ENCODE data around the gene RAB40A.

RAB40A gene

GRCh38 chrX:103538728-103539127 is 19.4 kb upstream of the RAB40A start:
- H3K23ac ChIP-seq (ENCODE audit: low read depth, low read length, poor library complexity), result no peak overlapping the region
- H3K4me2 ChIP-seq (ENCODE audit: insufficient read depth, low read length, poor library complexity, severe bottlenecking), result no peak overlapping the region
- H2BK5ac ChIP-seq (ENCODE audit: low read length), result no peak overlapping the region
- H3K14ac ChIP-seq (ENCODE audit: low read length), result no peak overlapping the region
- H3K4me1 ChIP-seq (ENCODE audit: control insufficient read depth in 2 of 2, insufficient read depth in 1 of 2, low read depth in 1 of 2, low read length in 2 of 2), result no peaks in the 10 kb centered on the region
- H3K18ac ChIP-seq (ENCODE audit: low read length), result no peak overlapping the region
- H3K9me3 ChIP-seq (replicated peaks in 1 of 2; ENCODE audit: control insufficient read depth in 2 of 2, insufficient read depth in 1 of 2, low read depth in 1 of 2, low read length in 2 of 2), result no peaks in the 10 kb centered on the region
- no peak overlapping the region for H2BK120ac ChIP-seq (ENCODE audit: low read depth, low read length)
- no peak overlapping the region for H3K9ac ChIP-seq (ENCODE audit: low read depth, low read length, poor library complexity)
- H3K79me1 ChIP-seq (ENCODE audit: low read depth, low read length), result no peaks in the 10 kb centered on the region
- no peaks in the 10 kb centered on the region for H3K27me3 ChIP-seq (ENCODE audit: control insufficient read depth in 3 of 3, insufficient read depth in 3 of 3, low read depth in 1 of 3, low read length in 3 of 3)
- DNase-seq (ENCODE audit: low spot score), result no peak
- no peak overlapping the region for H3K4me3 ChIP-seq (ENCODE audit: low read length in 2 of 2)
- H3K4ac ChIP-seq (ENCODE audit: low read length), result no peak overlapping the region
- H2AFZ ChIP-seq (ENCODE audit: low read length), result no peak overlapping the region
- no peaks in the 10 kb centered on the region for H3K36me3 ChIP-seq (replicated peaks in 1 of 2; ENCODE audit: control insufficient read depth in 2 of 2, insufficient read depth in 2 of 2, low read length in 2 of 2)
- no peak overlapping the region for H4K8ac ChIP-seq (ENCODE audit: low read depth, low read length)
- H4K91ac ChIP-seq (ENCODE audit: low read depth, low read length, poor library complexity), result no peak overlapping the region
- H2BK15ac ChIP-seq (ENCODE audit: low read length), result no peak overlapping the region
- H2BK12ac ChIP-seq (ENCODE audit: low read length), result no peak overlapping the region
- no peak overlapping the region for H3K27ac ChIP-seq (replicated peaks; ENCODE audit: low read length)
- no peak overlapping the region for H2AK5ac ChIP-seq (ENCODE audit: low read depth, low read length)

- Histone ChIP-seq H2BK15ac (ENCODE audit: low read length) (no peak overlapping the region), H2BK5ac (ENCODE audit: low read length) (no peak overlapping the region), H2BK120ac (ENCODE audit: low read depth, low read length) (no peak overlapping the region), H2BK12ac (ENCODE audit: low read length) (no peak overlapping the region), H3K4me2 (ENCODE audit: insufficient read depth, low read length, poor library complexity, severe bottlenecking) (no peak overlapping the region), H3K4me3 (ENCODE audit: low read length in 2 of 2) (no peak overlapping the region), H3K79me1 (ENCODE audit: low read depth, low read length) (no peaks in the 10 kb centered on the region), H3K9me3 (replicated peaks in 1 of 2; ENCODE audit: control insufficient read depth in 2 of 2, insufficient read depth in 1 of 2, low read depth in 1 of 2, low read length in 2 of 2) (no peaks in the 10 kb centered on the region), H3K4me1 (ENCODE audit: control insufficient read depth in 2 of 2, insufficient read depth in 1 of 2, low read depth in 1 of 2, low read length in 2 of 2) (no peaks in the 10 kb centered on the region), H3K4ac (ENCODE audit: low read length) (no peak overlapping the region), H3K27me3 (ENCODE audit: control insufficient read depth in 3 of 3, insufficient read depth in 3 of 3, low read depth in 1 of 3, low read length in 3 of 3) (no peaks in the 10 kb centered on the region), H3K36me3 (replicated peaks in 1 of 2; ENCODE audit: control insufficient read depth in 2 of 2, insufficient read depth in 2 of 2, low read length in 2 of 2) (no peaks in the 10 kb centered on the region), H4K8ac (ENCODE audit: low read depth, low read length) (no peak overlapping the region), H3K9ac (ENCODE audit: low read depth, low read length, poor library complexity) (no peak overlapping the region), H3K14ac (ENCODE audit: low read length) (no peak overlapping the region), H2AFZ (ENCODE audit: low read length) (no peak overlapping the region), H4K91ac (ENCODE audit: low read depth, low read length, poor library complexity) (no peak overlapping the region), H3K18ac (ENCODE audit: low read length) (no peak overlapping the region), H3K27ac (replicated peaks; ENCODE audit: low read length) (no peak overlapping the region), H3K23ac (ENCODE audit: low read depth, low read length, poor library complexity) (no peak overlapping the region), H2AK5ac (ENCODE audit: low read depth, low read length) (no peak overlapping the region)
- DNase-seq (ENCODE audit: low spot score), result no peak
- no CpG with 5 or more reads among the region's 3 CpGs for WGBS, 2 donors (ENCODE audit: extremely low coverage in 2 of 2, insufficient read length in 2 of 2, insufficient replicate concordance in 1 of 2)
Observed at GRCh38 chrX:103537871-103538387, 18.6 kb upstream of the RAB40A start.

- Histone ChIP-seq H3K4me2 (ENCODE audit: insufficient read depth, low read length, poor library complexity, severe bottlenecking) (no peak overlapping the region), H3K27me3 (ENCODE audit: control insufficient read depth in 3 of 3, insufficient read depth in 3 of 3, low read depth in 1 of 3, low read length in 3 of 3) (no peaks in the 10 kb centered on the region), H3K4me1 (ENCODE audit: control insufficient read depth in 2 of 2, insufficient read depth in 1 of 2, low read depth in 1 of 2, low read length in 2 of 2) (no peaks in the 10 kb centered on the region), H3K9me3 (replicated peaks in 1 of 2; ENCODE audit: control insufficient read depth in 2 of 2, insufficient read depth in 1 of 2, low read depth in 1 of 2, low read length in 2 of 2) (no peaks in the 10 kb centered on the region), H3K18ac (ENCODE audit: low read length) (no peak overlapping the region), H3K36me3 (replicated peaks in 1 of 2; ENCODE audit: control insufficient read depth in 2 of 2, insufficient read depth in 2 of 2, low read length in 2 of 2) (no peaks in the 10 kb centered on the region), H3K27ac (replicated peaks; ENCODE audit: low read length) (no peak overlapping the region), H3K4ac (ENCODE audit: low read length) (no peak overlapping the region), H2AK5ac (ENCODE audit: low read depth, low read length) (no peak overlapping the region), H3K9ac (ENCODE audit: low read depth, low read length, poor library complexity) (no peak overlapping the region), H2AFZ (ENCODE audit: low read length) (no peak overlapping the region), H3K23ac (ENCODE audit: low read depth, low read length, poor library complexity) (no peak overlapping the region), H4K91ac (ENCODE audit: low read depth, low read length, poor library complexity) (no peak overlapping the region), H2BK15ac (ENCODE audit: low read length) (no peak overlapping the region), H2BK120ac (ENCODE audit: low read depth, low read length) (no peak overlapping the region), H4K8ac (ENCODE audit: low read depth, low read length) (no peak overlapping the region), H2BK12ac (ENCODE audit: low read length) (no peak overlapping the region), H2BK5ac (ENCODE audit: low read length) (no peak overlapping the region), H3K79me1 (ENCODE audit: low read depth, low read length) (no peaks in the 10 kb centered on the region), H3K14ac (ENCODE audit: low read length) (no peak overlapping the region), H3K4me3 (ENCODE audit: low read length in 2 of 2) (no peak overlapping the region)
- DNase-seq (ENCODE audit: low spot score), result no peak
Observed at GRCh38 chrX:103536732-103537131, 17.4 kb upstream of the RAB40A start.

- no peak overlapping the region for H3K4me3 ChIP-seq (ENCODE audit: low read length in 2 of 2)
- no peak overlapping the region for H2AK5ac ChIP-seq (ENCODE audit: low read depth, low read length)
- H3K79me1 ChIP-seq (ENCODE audit: low read depth, low read length), result no peaks in the 10 kb centered on the region
- no peak overlapping the region for H3K14ac ChIP-seq (ENCODE audit: low read length)
- no peak overlapping the region for H3K23ac ChIP-seq (ENCODE audit: low read depth, low read length, poor library complexity)
- no peak overlapping the region for H2AFZ ChIP-seq (ENCODE audit: low read length)
- no peak overlapping the region for H4K8ac ChIP-seq (ENCODE audit: low read depth, low read length)
- H3K9ac ChIP-seq (ENCODE audit: low read depth, low read length, poor library complexity), result no peak overlapping the region
- no peak overlapping the region for H2BK5ac ChIP-seq (ENCODE audit: low read length)
- H2BK15ac ChIP-seq (ENCODE audit: low read length), result no peak overlapping the region
- H3K18ac ChIP-seq (ENCODE audit: low read length), result no peak overlapping the region
- no peak overlapping the region for H3K27ac ChIP-seq (replicated peaks; ENCODE audit: low read length)
- no peaks in the 10 kb centered on the region for H3K4me1 ChIP-seq (ENCODE audit: control insufficient read depth in 2 of 2, insufficient read depth in 1 of 2, low read depth in 1 of 2, low read length in 2 of 2)
- no peak overlapping the region for H4K91ac ChIP-seq (ENCODE audit: low read depth, low read length, poor library complexity)
- H3K36me3 ChIP-seq (replicated peaks in 1 of 2; ENCODE audit: control insufficient read depth in 2 of 2, insufficient read depth in 2 of 2, low read length in 2 of 2), result no peaks in the 10 kb centered on the region
- DNase-seq (ENCODE audit: low spot score), result no peak
- H3K9me3 ChIP-seq (replicated peaks in 1 of 2; ENCODE audit: control insufficient read depth in 2 of 2, insufficient read depth in 1 of 2, low read depth in 1 of 2, low read length in 2 of 2), result no peaks in the 10 kb centered on the region
- no peaks in the 10 kb centered on the region for H3K27me3 ChIP-seq (ENCODE audit: control insufficient read depth in 3 of 3, insufficient read depth in 3 of 3, low read depth in 1 of 3, low read length in 3 of 3)
- H2BK120ac ChIP-seq (ENCODE audit: low read depth, low read length), result no peak overlapping the region
- no peak overlapping the region for H3K4me2 ChIP-seq (ENCODE audit: insufficient read depth, low read length, poor library complexity, severe bottlenecking)
- no peak overlapping the region for H2BK12ac ChIP-seq (ENCODE audit: low read length)
- H3K4ac ChIP-seq (ENCODE audit: low read length), result no peak overlapping the region
Observed at GRCh38 chrX:103536071-103536470, 16.8 kb upstream of the RAB40A start.

All from neuronal stem cell (in vitro differentiated cells).